Neural progenitor cell (in vitro differentiated cells): Measurements from ENCODE around the gene AP1M1. TPM values are rescaled to one million over a fixed set of nuclear protein-coding genes. Genes with fewer than 3 reads are reported as not detected.

ENCODE experiments used
- DNase-seq: peaks from one replicate; pipeline ENCODE4 v3.0.0-alpha.2; 2016; ENCODE audit warnings: low spot score
- H2AFZ ChIP-seq: fragments of 200-600 bp; sonication (generic); replicated peaks from 2 replicates; pipeline ENCODE4 v1.6.1; 2016; ENCODE audit warnings: antibody characterized with exemption
- H3F3A ChIP-seq: fragments of 200-600 bp; sonication (generic); 2 replicates; pipeline ENCODE4 v1.6.1; 2016; ENCODE audit warnings: antibody characterized with exemption, low read depth
- H3K27ac ChIP-seq: fragments of 200-600 bp; sonication (generic); 2 replicates; pipeline ENCODE4 v1.5.1; 2016; ENCODE audit warnings: mild to moderate bottlenecking
- H3K27me3 ChIP-seq: fragments of 200-600 bp; sonication (generic); 2 replicates; pipeline ENCODE4 v1.6.1; 2016; ENCODE audit warnings: mild to moderate bottlenecking, moderate library complexity
- H3K36me3 ChIP-seq: fragments of 200-600 bp; sonication (generic); 2 replicates; pipeline ENCODE4 v1.5.1; 2016
- H3K4me1 ChIP-seq: fragments of 200-600 bp; sonication (generic); 2 replicates; pipeline ENCODE4 v1.6.1; 2016; ENCODE audit warnings: mixed run types
- H3K4me2 ChIP-seq: fragments of 200-600 bp; sonication (generic); 2 replicates; pipeline ENCODE4 v1.6.1; 2016
- H3K4me3 ChIP-seq: fragments of 200-600 bp; sonication (generic); 2 replicates; pipeline ENCODE4 v1.5.1; 2016
- H3K79me2 ChIP-seq: fragments of 200-600 bp; sonication (generic); 2 replicates; pipeline ENCODE4 v1.6.1; 2016; ENCODE audit warnings: low read depth
- H3K9ac ChIP-seq: fragments of 200-600 bp; sonication (generic); 2 replicates; pipeline ENCODE4 v1.6.1; 2016
- H3K9me3 ChIP-seq: fragments of 200-600 bp; sonication (generic); 2 replicates; pipeline ENCODE4 v1.5.1; 2016; ENCODE audit warnings: low read depth
- H4K20me1 ChIP-seq: fragments of 200-600 bp; sonication (generic); 2 replicates; pipeline ENCODE4 v1.6.1; 2016; ENCODE audit warnings: low read depth
- H3K27ac Mint-ChIP-seq: 3 replicates; pipeline ENCODE4 v1.8.0; 2021; ENCODE audit warnings: mixed read lengths
- H3K27me3 Mint-ChIP-seq: 2 replicates; pipeline ENCODE4 v1.8.0; 2022; ENCODE audit warnings: low read depth, mild to moderate bottlenecking, inconsistent platforms, moderate library complexity, mixed read lengths; ENCODE audit not compliant: insufficient read depth
- H3K36me3 Mint-ChIP-seq: 3 replicates; pipeline ENCODE4 v1.8.0; 2021; ENCODE audit warnings: mixed read lengths
- H3K4me1 Mint-ChIP-seq: 3 replicates; pipeline ENCODE4 v1.8.0; 2021; ENCODE audit warnings: mixed read lengths
- H3K4me3 Mint-ChIP-seq: 3 replicates; pipeline ENCODE4 v1.8.0; 2021; ENCODE audit warnings: mild to moderate bottlenecking, moderate library complexity, mixed read lengths
- H3K9me3 Mint-ChIP-seq: 3 replicates; pipeline ENCODE4 v1.8.0; 2020; ENCODE audit warnings: mixed read lengths
- EZH2 ChIP-seq: fragments of 200-600 bp; sonication (generic); IDR thresholded peaks from 2 replicates; pipeline ENCODE4 v1.6.1; 2017; ENCODE audit warnings: antibody characterized with exemption, mild to moderate bottlenecking, moderate library complexity
- EZH2phosphoT487 ChIP-seq: fragments of 200-600 bp; sonication (generic); IDR thresholded peaks from 2 replicates; pipeline ENCODE4 v1.6.1; 2017; ENCODE audit warnings: antibody characterized with exemption
- total RNA-seq: library from RNA; depleted of rRNA; stranded (reverse); fragments of >200 nt; gene quantifications from 2 replicates; pipeline ENCODE4 v1.2.3, GENCODE V29; 2015; ENCODE audit warnings: low replicate concordance
- TF ChIP-seq, protein P1 (sequence below): fragments of 200-600 bp; sonication (generic); IDR thresholded peaks from 2 replicates; pipeline ENCODE4 v1.5.1; 2017; ENCODE audit warnings: antibody characterized with exemption, mild to moderate bottlenecking

The AP1M1 gene
- total RNA-seq, 1 donor from 2014 or later = 26.5 TPM

DNA sequence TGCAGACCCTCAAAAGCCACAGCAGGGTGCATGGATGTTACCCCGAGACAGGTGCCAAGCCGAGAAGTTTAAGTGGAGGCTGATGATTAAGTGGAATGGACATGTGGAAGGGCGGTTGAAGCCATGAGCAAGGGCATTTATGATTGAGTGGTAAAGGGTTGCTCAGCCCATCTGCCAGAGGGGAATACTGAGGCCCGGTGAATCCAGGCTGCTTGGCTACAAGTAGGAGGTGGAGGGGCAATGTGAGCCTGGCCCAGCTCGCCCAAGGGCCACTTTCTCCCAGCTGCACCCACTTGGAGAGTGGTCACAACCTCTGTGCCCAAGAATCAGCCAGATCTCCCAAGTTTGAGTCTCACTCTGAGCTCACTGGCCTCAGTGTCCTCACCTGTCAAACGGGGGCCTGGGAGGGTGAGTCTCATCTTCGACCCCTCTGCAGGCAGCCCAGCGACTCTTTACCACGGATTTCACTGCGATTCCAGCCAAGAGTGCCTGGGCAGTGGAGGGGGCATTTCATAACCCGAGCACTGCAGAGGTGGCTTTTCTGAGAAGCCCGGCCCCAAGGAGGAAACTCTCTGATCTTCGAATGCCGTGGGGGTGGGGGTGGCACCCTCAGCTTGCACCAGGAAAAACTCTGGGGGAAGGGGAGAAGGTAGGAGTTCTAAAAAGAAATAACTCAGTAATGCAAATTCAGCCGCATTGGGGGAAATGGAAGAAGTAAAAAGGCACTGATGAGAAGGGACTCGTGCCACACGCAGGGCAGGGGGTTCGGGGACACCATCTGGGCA is 64.1 kb downstream of the AP1M1 start:
- no peaks in the 10 kb centered on the region for H3K9me3 ChIP-seq
- no peak overlapping the region for H3K4me3 Mint-ChIP-seq
- H3K4me1 Mint-ChIP-seq = no peaks in the 10 kb centered on the region
- no peak overlapping the region for H3K27ac ChIP-seq
- no peaks in the 10 kb centered on the region for H3K27me3 ChIP-seq
- no peaks in the 10 kb centered on the region for H3K36me3 Mint-ChIP-seq
- no peak overlapping the region for H3K4me2 ChIP-seq
- no peak overlapping the region for H3K4me3 ChIP-seq
- H3K9me3 Mint-ChIP-seq = no peaks in the 10 kb centered on the region
- peak overlapping the region; percentile 2 for H3K27ac Mint-ChIP-seq
- H3K79me2 ChIP-seq = no peaks in the 10 kb centered on the region
- no peak overlapping the region for H3K9ac ChIP-seq
- TF ChIP-seq, protein P1, sequence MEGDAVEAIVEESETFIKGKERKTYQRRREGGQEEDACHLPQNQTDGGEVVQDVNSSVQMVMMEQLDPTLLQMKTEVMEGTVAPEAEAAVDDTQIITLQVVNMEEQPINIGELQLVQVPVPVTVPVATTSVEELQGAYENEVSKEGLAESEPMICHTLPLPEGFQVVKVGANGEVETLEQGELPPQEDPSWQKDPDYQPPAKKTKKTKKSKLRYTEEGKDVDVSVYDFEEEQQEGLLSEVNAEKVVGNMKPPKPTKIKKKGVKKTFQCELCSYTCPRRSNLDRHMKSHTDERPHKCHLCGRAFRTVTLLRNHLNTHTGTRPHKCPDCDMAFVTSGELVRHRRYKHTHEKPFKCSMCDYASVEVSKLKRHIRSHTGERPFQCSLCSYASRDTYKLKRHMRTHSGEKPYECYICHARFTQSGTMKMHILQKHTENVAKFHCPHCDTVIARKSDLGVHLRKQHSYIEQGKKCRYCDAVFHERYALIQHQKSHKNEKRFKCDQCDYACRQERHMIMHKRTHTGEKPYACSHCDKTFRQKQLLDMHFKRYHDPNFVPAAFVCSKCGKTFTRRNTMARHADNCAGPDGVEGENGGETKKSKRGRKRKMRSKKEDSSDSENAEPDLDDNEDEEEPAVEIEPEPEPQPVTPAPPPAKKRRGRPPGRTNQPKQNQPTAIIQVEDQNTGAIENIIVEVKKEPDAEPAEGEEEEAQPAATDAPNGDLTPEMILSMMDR = no peak
- TF ChIP-seq EZH2phosphoT487 (no peak), EZH2 (no peak)
- no peaks in the 10 kb centered on the region for H3F3A ChIP-seq
- no peaks in the 10 kb centered on the region for H3K36me3 ChIP-seq
- no peak overlapping the region for H2AFZ ChIP-seq
- no peaks in the 10 kb centered on the region for H3K4me1 ChIP-seq
- H3K27me3 Mint-ChIP-seq = peaks cover 10% of the 10 kb centered on the region
- H4K20me1 ChIP-seq = no peaks in the 10 kb centered on the region
- DNase-seq = no peak

DNA sequence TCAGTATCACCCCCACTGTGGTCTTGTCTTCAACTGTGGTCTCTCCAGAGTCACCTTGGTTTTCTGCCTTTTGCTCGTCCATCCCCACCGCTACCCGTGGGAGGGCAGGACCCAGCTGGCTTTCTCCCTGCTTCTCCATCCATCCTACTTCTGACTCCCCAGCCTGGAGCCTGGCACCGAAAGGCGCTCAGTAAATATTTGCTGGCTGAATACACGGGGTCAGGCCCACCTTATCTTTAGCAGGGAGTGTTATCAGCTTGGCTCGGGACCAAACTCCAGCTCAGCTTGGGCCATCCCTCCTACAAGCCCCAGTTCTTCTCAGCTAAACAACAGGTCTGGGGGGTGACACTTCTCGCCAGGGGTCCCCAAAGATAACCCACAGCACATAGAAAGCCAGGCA is 64.9 kb downstream of the AP1M1 start:
- H3F3A ChIP-seq = no peaks in the 10 kb centered on the region
- no peak overlapping the region for H3K4me3 ChIP-seq
- H3K4me1 ChIP-seq = no peaks in the 10 kb centered on the region
- H3K27me3 Mint-ChIP-seq = peaks cover 10% of the 10 kb centered on the region
- no peaks in the 10 kb centered on the region for H3K79me2 ChIP-seq
- H3K9ac ChIP-seq = no peak overlapping the region
- H3K36me3 ChIP-seq = no peaks in the 10 kb centered on the region
- no peak overlapping the region for H3K4me3 Mint-ChIP-seq
- H3K27me3 ChIP-seq = no peaks in the 10 kb centered on the region
- no peaks in the 10 kb centered on the region for H3K36me3 Mint-ChIP-seq
- H2AFZ ChIP-seq = no peak overlapping the region
- TF ChIP-seq, protein P1 = no peak
- TF ChIP-seq EZH2phosphoT487 = no peak
- TF ChIP-seq EZH2 = no peak
- no peaks in the 10 kb centered on the region for H3K9me3 Mint-ChIP-seq
- H3K4me1 Mint-ChIP-seq = no peaks in the 10 kb centered on the region
- no peak overlapping the region for H3K27ac ChIP-seq
- no peaks in the 10 kb centered on the region for H3K9me3 ChIP-seq
- H4K20me1 ChIP-seq = no peaks in the 10 kb centered on the region
- DNase-seq = no peak
- no peak overlapping the region for H3K27ac Mint-ChIP-seq
- H3K4me2 ChIP-seq = no peak overlapping the region

DNA sequence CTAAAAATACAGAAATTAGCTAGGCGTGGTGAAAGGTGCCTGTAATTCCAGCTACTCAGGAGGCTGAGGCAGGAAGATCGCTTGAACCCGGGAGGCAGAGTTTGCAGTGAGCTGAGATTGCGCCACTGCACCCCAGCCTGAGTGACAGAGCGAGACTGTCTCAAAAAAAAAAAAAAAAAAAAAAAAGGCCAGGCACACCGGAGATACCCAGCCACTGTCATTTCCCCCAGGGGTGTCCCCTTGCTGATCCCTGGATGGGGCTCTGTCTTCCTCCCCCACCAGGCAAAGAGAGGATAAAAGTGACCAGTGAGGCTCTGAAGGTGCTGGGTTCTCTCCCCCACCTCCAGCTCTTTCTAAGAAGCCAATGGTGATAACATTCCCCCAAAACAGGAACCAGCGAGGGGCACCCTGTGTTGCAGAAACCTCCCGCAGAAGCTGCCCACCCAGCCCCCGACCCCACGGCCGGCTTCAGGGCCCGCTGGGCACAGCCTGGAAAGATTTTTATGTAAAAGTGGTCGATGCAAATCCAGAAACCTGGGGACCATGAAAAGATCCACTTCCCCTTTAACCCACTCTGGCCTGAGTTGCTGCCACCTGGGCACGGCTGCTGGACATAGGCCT is 65.5 kb downstream of the AP1M1 start:
- no peak overlapping the region for H3K27ac Mint-ChIP-seq
- Histone ChIP-seq H3K4me3 (no peak overlapping the region), H3K36me3 (no peaks in the 10 kb centered on the region), H3K9me3 (no peaks in the 10 kb centered on the region), H3F3A (no peaks in the 10 kb centered on the region), H3K4me2 (no peak overlapping the region), H4K20me1 (no peaks in the 10 kb centered on the region), H3K79me2 (no peaks in the 10 kb centered on the region), H3K27me3 (no peaks in the 10 kb centered on the region), H3K9ac (no peak overlapping the region), H2AFZ (peak overlapping the region; percentile 34), H3K4me1 (no peaks in the 10 kb centered on the region), H3K27ac (no peak overlapping the region)
- no peaks in the 10 kb centered on the region for H3K9me3 Mint-ChIP-seq
- H3K4me3 Mint-ChIP-seq = no peak overlapping the region
- DNase-seq = no peak
- H3K4me1 Mint-ChIP-seq = no peaks in the 10 kb centered on the region
- TF ChIP-seq EZH2 = no peak
- H3K27me3 Mint-ChIP-seq = peaks cover 10% of the 10 kb centered on the region
- no peaks in the 10 kb centered on the region for H3K36me3 Mint-ChIP-seq

DNA sequence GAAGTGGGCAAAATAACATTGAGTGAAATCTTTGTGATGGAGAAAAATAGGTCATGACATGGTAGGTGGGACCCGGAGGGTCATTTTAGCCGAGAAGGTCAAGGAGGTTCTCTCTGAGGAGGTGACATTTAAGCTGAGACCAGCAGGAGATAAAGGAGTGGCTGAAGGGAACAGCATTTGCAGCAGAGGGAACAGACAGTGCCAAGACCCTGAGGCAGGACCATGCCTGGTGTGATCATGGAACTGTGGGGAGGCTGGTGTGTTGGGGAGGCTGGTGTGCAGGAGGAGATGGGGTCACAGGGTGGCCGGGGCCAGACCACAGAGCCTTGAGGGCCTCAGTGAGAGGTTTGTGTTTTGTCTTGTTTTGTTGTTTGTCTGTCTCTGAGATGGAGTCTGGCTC is 67.5 kb downstream of the AP1M1 start:
- no peak for DNase-seq
- no peak overlapping the region for H3K27ac ChIP-seq
- no peaks in the 10 kb centered on the region for H3K4me1 Mint-ChIP-seq
- no peaks in the 10 kb centered on the region for H3K9me3 Mint-ChIP-seq
- H3K27me3 Mint-ChIP-seq = peaks cover 7% of the 10 kb centered on the region
- H3K27ac Mint-ChIP-seq = peak overlapping the region; percentile 12
- no peak overlapping the region for H2AFZ ChIP-seq
- no peaks in the 10 kb centered on the region for H3K36me3 ChIP-seq
- H3K9me3 ChIP-seq = no peaks in the 10 kb centered on the region
- no peak overlapping the region for H3K4me2 ChIP-seq
- no peak overlapping the region for H3K4me3 ChIP-seq
- H3K4me1 ChIP-seq = no peaks in the 10 kb centered on the region
- H4K20me1 ChIP-seq = no peaks in the 10 kb centered on the region
- no peak overlapping the region for H3K9ac ChIP-seq
- no peaks in the 10 kb centered on the region for H3K36me3 Mint-ChIP-seq
- H3F3A ChIP-seq = no peaks in the 10 kb centered on the region
- peak overlapping the region; percentile 2 for H3K4me3 Mint-ChIP-seq
- no peaks in the 10 kb centered on the region for H3K79me2 ChIP-seq
- no peaks in the 10 kb centered on the region for H3K27me3 ChIP-seq
- TF ChIP-seq EZH2phosphoT487 (no peak), EZH2 (no peak)
- TF ChIP-seq, protein P1 = no peak
